WTC11 (cell line): ENCODE results near the gene HGS.

ENCODE experiments used
- CBFB ChIP-seq: sonication (generic); formaldehyde crosslinking; IDR thresholded peaks from 2 replicates; pipeline ENCODE4 v1.8.1; 2022; ENCODE audit warnings: mild to moderate bottlenecking, low read depth, missing genetic modification reagents
- CTCF ChIP-seq: fragments of 200-600 bp; IDR thresholded peaks from 2 replicates; pipeline ENCODE4 v1.8.0; 2022; ENCODE audit warnings: antibody characterized with exemption
- FOXJ3 ChIP-seq: sonication (generic); formaldehyde crosslinking; IDR thresholded peaks from 2 replicates; pipeline ENCODE4 v1.9.0; 2021; ENCODE audit warnings: missing genetic modification reagents, mild to moderate bottlenecking, borderline replicate concordance
- FOXK1 ChIP-seq: sonication (generic); formaldehyde crosslinking; IDR thresholded peaks from 2 replicates; pipeline ENCODE4 v1.8.0; 2022; ENCODE audit warnings: mild to moderate bottlenecking, moderate library complexity, missing genetic modification reagents
- NFE2L1 ChIP-seq: sonication (generic); formaldehyde crosslinking; IDR thresholded peaks from 2 replicates; pipeline ENCODE4 v1.8.1; 2023; ENCODE audit warnings: missing genetic modification reagents
- PREB ChIP-seq: sonication (generic); formaldehyde crosslinking; IDR thresholded peaks from 2 replicates; pipeline ENCODE4 v1.8.1; 2022; ENCODE audit warnings: mild to moderate bottlenecking, missing genetic modification reagents, moderate library complexity, borderline replicate concordance
- SOX15 ChIP-seq: fragments of 250-450 bp; sonication (Bioruptor Pico); IDR thresholded peaks from 2 replicates; pipeline ENCODE4 v1.9.0; 2021; ENCODE audit warnings: mild to moderate bottlenecking
- USF2 ChIP-seq: sonication (generic); formaldehyde crosslinking; IDR thresholded peaks from 2 replicates; pipeline ENCODE4 v1.8.1; 2023; ENCODE audit warnings: mild to moderate bottlenecking, missing genetic modification reagents, moderate library complexity
- ZNF317 ChIP-seq: sonication (generic); formaldehyde crosslinking; IDR thresholded peaks from 2 replicates; pipeline ENCODE4 v1.8.1; 2023; ENCODE audit warnings: low read depth, mild to moderate bottlenecking, moderate library complexity, missing genetic modification reagents, borderline replicate concordance

GRCh38 chr17:81672954-81673353 lies 10.9 kb upstream of the HGS start:
- TF ChIP-seq PREB (CRISPR knock-in tag) (no peak), CTCF (no peak), FOXJ3 (CRISPR knock-in tag) (no peak), USF2 (CRISPR knock-in tag) (no peak), CBFB (CRISPR knock-in tag) (no peak), NFE2L1 (no peak), FOXK1 (no peak), ZNF317 (no peak), SOX15 (CRISPR knock-in tag) (no peak)
